Stimulated activated naive B cell treated with anti-CD40 and anti-IgM and Interleukin-4, amounts not matched to agents 10 μg/mL and 1 μg/mL and 100 μg/mL, for 72 hours (primary cell): Measurements from ENCODE around the gene MEIOSIN.

ENCODE experiments used
- ATAC-seq, 2 donors: fragments of 150-1000 bp; cut with Tn5 transposase; replicated peaks; 2 replicates each; pipeline ENCODE4 v1.10.0; 2021; ENCODE audit warnings: moderate library complexity in 1 of 2
- DNase-seq: peaks from one replicate; pipeline ENCODE4 v3.0.0; 2021
- H3K27ac Mint-ChIP-seq: one replicate; pipeline ENCODE4 v1.8.0; 2022; ENCODE audit warnings: mild to moderate bottlenecking, mixed read lengths
- H3K27me3 Mint-ChIP-seq, 2 donors: one replicate each; pipeline ENCODE4 v1.8.0; 2022; ENCODE audit warnings: mixed read lengths in 2 of 2
- H3K36me3 Mint-ChIP-seq, 2 donors: one replicate each; pipeline ENCODE4 v1.8.0; 2022; ENCODE audit warnings: mixed read lengths in 2 of 2, mild to moderate bottlenecking in 1 of 2
- H3K4me1 Mint-ChIP-seq, 2 donors: one replicate each; pipeline ENCODE4 v1.8.0; 2022; ENCODE audit warnings: mixed read lengths in 2 of 2, mild to moderate bottlenecking in 1 of 2
- H3K4me3 Mint-ChIP-seq, 2 donors: one replicate each; pipeline ENCODE4 v1.8.0; 2022; ENCODE audit warnings: mild to moderate bottlenecking in 2 of 2, mixed read lengths in 2 of 2, moderate library complexity in 1 of 2
- H3K9me3 Mint-ChIP-seq, 2 donors: one replicate each; pipeline ENCODE4 v1.8.0; 2022; ENCODE audit warnings: mixed read lengths in 2 of 2, mild to moderate bottlenecking in 1 of 2

The MEIOSIN gene

GRCh38 chr19:45766296-45766868 is 33.1 kb downstream of the MEIOSIN start:
- no peaks in the 10 kb centered on the region for H3K9me3 Mint-ChIP-seq
- H3K27me3 Mint-ChIP-seq = peaks cover 32 to 41% of the 10 kb centered on the region in 2 donors
- H3K36me3 Mint-ChIP-seq = peaks cover 4 to 10% of the 10 kb centered on the region in 2 donors
- no peak for ATAC-seq
- DNase-seq = no peak
- H3K4me1 Mint-ChIP-seq = peaks cover 20 to 38% of the 10 kb centered on the region in 2 donors
- no peak overlapping the region for H3K27ac Mint-ChIP-seq
- no peak overlapping the region for H3K4me3 Mint-ChIP-seq

- Mint-ChIP-seq H3K9me3 (no peaks in the 10 kb centered on the region), H3K36me3 (peaks cover 4 to 10% of the 10 kb centered on the region in 2 donors), H3K27me3 (peaks cover 29 to 36% of the 10 kb centered on the region in 2 donors), H3K4me3 (peak overlapping the region; percentile 65 to 72), H3K4me1 (peaks cover 20 to 38% of the 10 kb centered on the region in 2 donors), H3K27ac (peak overlapping the region; percentile 42)
- no peak for ATAC-seq
- DNase-seq = no peak
These were observed 33.7 kb downstream of the MEIOSIN start for GRCh38 chr19:45766869-45767346.

- Mint-ChIP-seq H3K4me3 (peak overlapping the region; percentile 65 to 78), H3K27me3 (peaks cover 25 to 31% of the 10 kb centered on the region in 2 donors), H3K36me3 (peaks cover 4 to 10% of the 10 kb centered on the region in 2 donors), H3K27ac (peak overlapping the region; percentile 42), H3K4me1 (peaks cover 22 to 43% of the 10 kb centered on the region in 2 donors), H3K9me3 (no peaks in the 10 kb centered on the region)
- ATAC-seq (no peak), DNase-seq (no peak)
These were observed 34.2 kb downstream of the MEIOSIN start for GRCh38 chr19:45767410-45767880.

- no peak overlapping the region for H3K27ac Mint-ChIP-seq
- DNase-seq (no peak), ATAC-seq (peak in 1 of 2 donors; percentile 1)
- peaks cover 25 to 30% of the 10 kb centered on the region in 2 donors for H3K27me3 Mint-ChIP-seq
- no peaks in the 10 kb centered on the region for H3K9me3 Mint-ChIP-seq
- peaks cover 7 to 12% of the 10 kb centered on the region in 2 donors for H3K36me3 Mint-ChIP-seq
- peak overlapping the region; percentile 78 for H3K4me3 Mint-ChIP-seq
- H3K4me1 Mint-ChIP-seq = peaks cover 24 to 50% of the 10 kb centered on the region in 2 donors
These were observed 34.8 kb downstream of the MEIOSIN start for GRCh38 chr19:45767881-45768654.

- H3K27me3 Mint-ChIP-seq = peaks cover 25 to 30% of the 10 kb centered on the region in 2 donors
- peaks cover 10 to 12% of the 10 kb centered on the region in 2 donors for H3K36me3 Mint-ChIP-seq
- DNase-seq (peak; percentile 36), ATAC-seq (no peak)
- H3K27ac Mint-ChIP-seq = peak overlapping the region; percentile 73
- H3K9me3 Mint-ChIP-seq = no peaks in the 10 kb centered on the region
- peak overlapping the region; percentile 84 to 96 for H3K4me3 Mint-ChIP-seq
- H3K4me1 Mint-ChIP-seq = peaks cover 24 to 53% of the 10 kb centered on the region in 2 donors
These were observed 35.4 kb downstream of the MEIOSIN start for GRCh38 chr19:45768655-45768983.

- Mint-ChIP-seq H3K27ac (peak within 1 kb of the TSS; percentile 79), H3K9me3 (no peaks in the 10 kb centered on the region), H3K36me3 (peaks cover 10 to 12% of the 10 kb centered on the region in 2 donors), H3K4me3 (peak within 1 kb of the TSS; percentile 84 to 96), H3K27me3 (peaks cover 25 to 30% of the 10 kb centered on the region in 2 donors), H3K4me1 (peaks cover 24 to 53% of the 10 kb centered on the region in 2 donors)
- DNase-seq = peak; percentile 95
- peak; percentile 68 to 77 for ATAC-seq
These were observed 35.9 kb downstream of the MEIOSIN start, which contains the start of gene SIX5 for GRCh38 chr19:45768984-45769782. Gene SIX5, minus strand, starts transcription at chr19:45769252. Its CDS starts 408 bp downstream, at chr19:45768844.

GRCh38 chr19:45769821-45770191 is 36.6 kb downstream of the MEIOSIN start:
- DNase-seq (no peak), ATAC-seq (peak; percentile 46 to 49)
- Mint-ChIP-seq H3K9me3 (no peaks in the 10 kb centered on the region), H3K4me1 (peaks cover 24 to 53% of the 10 kb centered on the region in 2 donors), H3K27me3 (peaks cover 20 to 25% of the 10 kb centered on the region in 2 donors), H3K27ac (peak overlapping the region; percentile 75), H3K36me3 (peaks cover 10 to 13% of the 10 kb centered on the region in 2 donors), H3K4me3 (peak overlapping the region; percentile 84 to 96)

- Mint-ChIP-seq H3K27me3 (peaks cover 16 to 19% of the 10 kb centered on the region in 2 donors), H3K36me3 (peaks cover 10 to 13% of the 10 kb centered on the region in 2 donors), H3K4me3 (peak overlapping the region; percentile 84 to 96), H3K4me1 (peaks cover 24 to 53% of the 10 kb centered on the region in 2 donors), H3K27ac (peak overlapping the region; percentile 75), H3K9me3 (no peaks in the 10 kb centered on the region)
- ATAC-seq = peak; percentile 75 to 79
- DNase-seq = peak; percentile 83
These were observed 37.2 kb downstream of the MEIOSIN start for GRCh38 chr19:45770192-45771101.

GRCh38 chr19:45771311-45771933 is 38.2 kb downstream of the MEIOSIN start:
- no peak for ATAC-seq
- Mint-ChIP-seq H3K27ac (peak overlapping the region; percentile 51), H3K9me3 (no peaks in the 10 kb centered on the region), H3K27me3 (peaks cover 7 to 9% of the 10 kb centered on the region in 2 donors), H3K4me1 (peaks cover 22 to 53% of the 10 kb centered on the region in 2 donors), H3K4me3 (peak overlapping the region in 1 of 2 donors; percentile 9), H3K36me3 (peaks cover 11 to 13% of the 10 kb centered on the region in 2 donors)
- DNase-seq = no peak

- H3K27ac Mint-ChIP-seq = no peak overlapping the region
- H3K36me3 Mint-ChIP-seq = peaks cover 20% of the 10 kb centered on the region in 2 donors
- ATAC-seq (no peak), DNase-seq (no peak)
- H3K27me3 Mint-ChIP-seq = peaks cover 3 to 5% of the 10 kb centered on the region in 2 donors
- H3K4me3 Mint-ChIP-seq = no peak overlapping the region
- H3K9me3 Mint-ChIP-seq = no peaks in the 10 kb centered on the region
- peaks cover 21 to 50% of the 10 kb centered on the region in 2 donors for H3K4me1 Mint-ChIP-seq
These were observed 39.0 kb downstream of the MEIOSIN start for GRCh38 chr19:45772130-45772840.

GRCh38 chr19:45772912-45773311 is 39.7 kb downstream of the MEIOSIN start:
- Mint-ChIP-seq H3K9me3 (no peaks in the 10 kb centered on the region), H3K36me3 (peaks cover 24 to 25% of the 10 kb centered on the region in 2 donors), H3K4me1 (peaks cover 19 to 44% of the 10 kb centered on the region in 2 donors), H3K27ac (no peak overlapping the region), H3K4me3 (no peak overlapping the region), H3K27me3 (no peaks in the 10 kb centered on the region)
- no peak for ATAC-seq
- no peak for DNase-seq

GRCh38 chr19:45773384-45773783 is 40.1 kb downstream of the MEIOSIN start:
- no peak overlapping the region for H3K27ac Mint-ChIP-seq
- ATAC-seq = no peak
- DNase-seq = no peak
- H3K4me1 Mint-ChIP-seq = peaks cover 20 to 44% of the 10 kb centered on the region in 2 donors
- H3K4me3 Mint-ChIP-seq = no peak overlapping the region
- no peaks in the 10 kb centered on the region for H3K9me3 Mint-ChIP-seq
- peaks cover 26 to 29% of the 10 kb centered on the region in 2 donors for H3K36me3 Mint-ChIP-seq
- H3K27me3 Mint-ChIP-seq = peaks cover 0 to under 1% of the 10 kb centered on the region in 2 donors
